Limb (tissue), 2 donors: Measurements from ENCODE around the gene WBP1.

Experiments used
- DNase-seq, 2 donors: peaks; one replicate each; pipeline ENCODE4 v3.0.0-alpha.2; 2016; ENCODE audit errors: extremely low spot score in 2 of 2

Gene WBP1

GRCh38 chr2:74502147-74502719 lies 44.0 kb downstream of the WBP1 start:
- DNase-seq = no peak

- DNase-seq = peak in 1 of 2 donors; percentile 68
Measured at GRCh38 chr2:74502720-74503505, 44.7 kb downstream of the WBP1 start.

GRCh38 chr2:74503506-74504475 lies 45.6 kb downstream of the WBP1 start:
- no peak for DNase-seq

- DNase-seq = no peak
Measured at GRCh38 chr2:74504591-74504990, 46.4 kb downstream of the WBP1 start.

- no peak for DNase-seq
Measured at GRCh38 chr2:74505448-74506246, 47.4 kb downstream of the WBP1 start.

GRCh38 chr2:74507145-74507925 lies 49.1 kb downstream of the WBP1 start, which contains the start of gene PCGF1:
Gene PCGF1, minus strand, starts transcription at chr2:74507695. Its CDS starts 27 bp downstream, at chr2:74507668.
- DNase-seq = peak; percentile 98 to 99

- peak in 1 of 2 donors; percentile 73 for DNase-seq
Measured at GRCh38 chr2:74507926-74508520, 49.8 kb downstream of the WBP1 start.

GRCh38 chr2:74510272-74510671 lies 52.0 kb downstream of the WBP1 start:
- no peak for DNase-seq
